H54 (cell line): ENCODE measurements around the gene KLHDC8A.

ENCODE experiments used
- DNase-seq: peaks from one replicate; pipeline ENCODE4 v3.0.0; 2011; ENCODE audit warnings: low spot score, mixed read lengths; ENCODE audit not compliant: insufficient read length
- FAIRE-seq: peaks from 3 replicates; lab custom pipeline; 2011; peaks lifted over from hg19 to GRCh38; lab: Jason Lieb, UNC
- POLR2A ChIP-seq: IDR thresholded peaks from 2 replicates; pipeline ENCODE4 v1.6.1; 2011; ENCODE audit warnings: low read depth, mild to moderate bottlenecking, low read length

KLHDC8A gene

DNA sequence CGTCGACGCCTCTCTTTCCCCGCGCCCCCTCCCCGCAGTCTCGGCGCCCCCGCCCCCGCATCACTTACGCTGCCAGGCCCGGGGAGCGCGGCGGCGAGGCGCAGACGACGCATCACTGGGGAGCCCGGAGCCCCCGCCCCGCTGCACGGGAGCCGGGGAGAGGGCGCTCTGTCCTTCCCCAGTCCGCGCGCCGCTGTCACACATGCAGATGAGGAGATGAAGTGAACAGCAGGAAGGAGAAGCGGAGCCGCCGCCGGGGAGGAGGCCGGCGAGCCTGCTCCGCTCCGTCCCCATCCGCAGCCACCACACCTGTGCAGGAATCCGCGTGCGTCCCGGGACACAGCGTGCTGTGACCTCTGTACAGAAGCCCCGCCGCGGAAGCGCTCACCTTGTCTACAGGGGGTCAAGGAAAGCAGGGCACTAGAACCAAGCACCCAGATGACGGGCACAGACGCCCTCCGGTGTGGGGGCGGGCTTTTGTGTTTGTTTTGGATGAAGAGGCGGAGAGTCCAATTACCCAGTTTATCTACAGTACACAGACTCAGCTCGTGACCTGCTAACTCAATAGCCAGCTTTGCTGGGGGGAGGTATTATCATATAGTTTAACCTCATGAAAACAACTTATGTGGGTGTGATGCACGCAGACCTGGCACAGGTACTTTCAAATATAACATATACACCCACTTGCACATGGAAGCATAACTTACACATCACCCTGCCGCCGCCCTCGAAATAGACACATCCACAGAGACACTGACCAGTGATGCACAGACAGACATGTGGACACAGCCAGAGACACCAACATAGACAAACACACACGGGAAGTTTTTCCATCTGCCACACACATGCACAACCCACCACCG lies 12.4 kb downstream of the KLHDC8A start:
- DNase-seq, result no peak
- FAIRE-seq, result no peak
- no peak for TF ChIP-seq POLR2A

DNA sequence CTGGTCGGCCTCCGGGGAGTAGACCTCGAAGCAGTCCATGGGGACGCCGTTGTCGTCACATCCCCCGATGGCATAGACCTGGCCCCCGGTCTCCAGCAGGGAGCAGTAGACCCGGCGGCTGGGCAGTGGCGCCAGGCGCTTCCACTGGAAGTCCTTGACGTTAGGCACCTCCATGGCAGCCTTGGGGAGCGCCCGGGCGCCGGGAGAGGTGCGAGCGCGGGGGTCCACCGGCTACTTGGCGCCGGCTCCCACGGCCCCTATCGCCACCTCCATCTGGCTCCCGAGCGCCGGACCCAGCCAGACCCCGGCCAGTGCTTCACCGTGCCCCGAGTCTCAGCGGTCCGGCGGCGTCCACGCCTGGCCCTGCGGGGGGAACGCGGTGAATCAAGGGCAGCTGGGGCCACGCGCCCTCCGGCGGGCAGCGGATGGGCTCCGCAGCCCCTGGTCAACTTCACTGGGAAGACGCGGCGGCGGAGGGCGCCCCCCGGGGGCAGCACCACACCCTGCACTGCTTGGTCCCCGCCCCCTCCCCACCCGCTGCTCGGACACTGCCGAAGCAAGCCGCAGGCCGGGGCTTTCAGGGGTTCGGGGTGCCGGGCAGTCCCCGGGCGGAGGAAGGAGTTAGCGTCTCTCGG lies 13.2 kb downstream of the KLHDC8A start:
- TF ChIP-seq POLR2A, result no peak
- DNase-seq (no peak), FAIRE-seq (no peak)

DNA sequence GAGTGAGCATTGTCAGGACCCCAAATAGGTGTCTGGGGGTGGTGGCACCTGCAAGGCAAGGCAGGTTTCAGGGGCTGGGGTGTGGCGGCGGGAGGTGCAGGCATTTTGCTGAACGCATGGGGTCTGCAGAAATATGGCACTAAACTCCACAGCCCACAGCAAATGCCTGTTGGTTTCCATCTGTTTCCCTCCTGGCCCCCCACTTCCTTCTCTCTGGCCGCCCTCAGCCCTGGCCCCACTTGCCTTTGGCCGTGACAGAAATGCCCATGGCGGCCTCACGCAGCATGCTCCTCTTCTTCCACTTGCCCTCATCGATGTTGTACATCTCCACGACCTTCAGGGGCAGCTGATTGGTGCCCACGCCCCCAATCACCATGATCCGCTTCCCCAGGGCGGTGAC lies 13.7 kb downstream of the KLHDC8A start:
- FAIRE-seq, result no peak
- no peak for TF ChIP-seq POLR2A

DNA sequence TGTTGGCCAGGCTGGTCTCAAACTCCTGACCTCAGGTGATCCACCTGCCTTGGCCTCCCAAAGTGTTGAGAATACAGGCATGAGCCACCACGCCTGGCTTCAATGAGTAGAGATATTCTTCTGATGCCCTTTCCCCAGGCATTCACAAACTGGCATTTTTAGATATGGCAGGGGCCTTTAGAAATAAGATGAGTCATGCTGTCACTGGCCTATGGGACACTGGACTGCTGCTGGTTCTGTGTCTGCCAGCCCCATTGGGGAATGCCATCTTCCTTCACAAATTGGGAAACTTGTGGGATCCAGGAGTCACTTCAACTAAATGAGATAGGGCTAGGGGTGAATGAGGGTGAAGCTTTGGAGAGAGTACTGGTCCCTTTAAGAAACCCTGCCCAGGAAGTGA lies 16.0 kb downstream of the KLHDC8A start:
- no peak for FAIRE-seq

More for the DNA sequence above, 13.7 kb downstream of the KLHDC8A start:
- no peak for DNase-seq

DNA sequence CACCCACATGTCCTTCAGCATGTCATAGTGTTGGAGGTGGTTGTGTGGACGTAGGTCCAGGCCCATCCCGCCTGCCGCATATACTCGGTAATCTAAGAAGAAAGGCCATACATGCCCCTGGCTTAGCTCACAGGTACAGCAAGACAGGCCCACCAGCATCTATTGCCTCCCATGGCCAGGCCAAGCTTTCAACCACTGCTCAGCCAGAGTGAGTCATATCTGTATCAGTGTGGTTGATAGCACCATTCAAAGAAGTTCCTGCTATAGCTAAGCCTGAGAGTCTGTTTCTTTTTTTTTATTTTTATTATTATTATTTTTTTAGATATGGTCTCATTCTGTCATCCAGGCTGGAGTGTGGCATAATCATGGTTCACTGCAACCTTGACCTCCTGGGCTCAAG lies 17.0 kb downstream of the KLHDC8A start:
- no peak for DNase-seq
- no peak for TF ChIP-seq POLR2A
- no peak for FAIRE-seq

More for the DNA sequence above, 16.0 kb downstream of the KLHDC8A start:
- DNase-seq, result no peak
- TF ChIP-seq POLR2A, result no peak

DNA sequence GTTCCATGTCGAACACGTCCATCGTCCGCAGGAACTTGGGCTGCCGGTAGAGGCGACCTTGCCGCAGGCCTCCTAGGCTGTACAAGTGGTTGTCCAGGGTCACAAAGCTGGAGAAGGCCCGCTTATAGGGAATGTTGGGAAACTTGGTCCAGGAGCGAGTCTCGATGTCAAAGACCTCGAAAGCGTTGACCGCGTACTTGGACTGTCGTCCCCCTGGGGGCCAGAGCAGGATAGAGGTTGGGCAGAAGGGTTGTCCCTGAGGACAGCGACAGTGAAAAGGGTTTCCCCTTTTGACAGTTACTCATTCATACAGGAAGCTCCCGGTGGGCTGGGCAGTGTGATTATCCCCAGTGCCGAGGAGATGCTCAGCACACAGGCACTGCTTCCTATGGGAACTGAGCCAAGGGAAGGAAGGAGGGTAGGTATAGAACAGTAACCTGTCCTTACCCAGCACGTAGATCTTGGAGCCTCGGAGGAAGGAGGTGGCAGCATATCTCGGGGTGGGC lies 17.5 kb downstream of the KLHDC8A start:
- FAIRE-seq, result no peak
- no peak for DNase-seq
- TF ChIP-seq POLR2A, result no peak

DNA sequence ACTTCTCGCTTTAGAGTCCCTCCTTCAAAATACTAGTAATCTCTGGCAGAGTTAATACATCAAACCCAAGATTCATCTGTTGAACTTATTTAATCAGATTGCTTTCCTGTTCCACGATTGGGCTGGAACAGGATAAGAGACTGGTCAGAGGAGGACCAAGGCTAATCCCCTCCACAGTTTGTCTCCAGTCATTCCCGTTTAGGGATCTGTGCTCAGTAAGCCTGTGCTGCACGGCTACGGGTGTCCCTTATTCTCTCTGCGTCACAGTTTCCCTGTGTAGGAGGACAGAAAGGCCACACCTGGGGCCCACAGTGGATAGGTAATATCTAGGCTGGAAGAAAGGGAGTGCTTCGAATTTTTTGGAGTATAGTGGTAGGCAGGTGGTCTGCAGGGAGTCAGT lies 18.7 kb downstream of the KLHDC8A start:
- no peak for FAIRE-seq
- no peak for TF ChIP-seq POLR2A
- no peak for DNase-seq

DNA sequence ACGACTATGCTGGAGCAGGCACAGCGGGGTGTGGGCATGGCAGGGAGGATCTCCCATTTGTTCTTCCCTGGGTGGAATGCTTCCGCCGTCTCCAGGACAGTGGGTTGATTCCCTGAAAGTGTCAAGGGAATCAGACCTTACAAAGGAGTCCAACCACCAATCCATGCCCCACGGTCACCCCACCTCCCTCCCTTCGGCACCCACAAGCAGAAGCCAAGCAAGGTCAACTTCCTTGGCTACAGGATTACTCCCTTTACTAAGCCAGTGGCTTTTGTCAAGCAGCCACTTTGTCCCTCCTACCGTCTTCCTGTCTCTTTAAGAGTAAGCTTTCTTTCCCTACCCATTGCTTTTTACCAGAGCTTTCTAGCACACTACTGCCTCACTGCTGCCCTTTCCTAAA lies 19.2 kb downstream of the KLHDC8A start:
- FAIRE-seq (no peak), DNase-seq (no peak)
- TF ChIP-seq POLR2A, result no peak

DNA sequence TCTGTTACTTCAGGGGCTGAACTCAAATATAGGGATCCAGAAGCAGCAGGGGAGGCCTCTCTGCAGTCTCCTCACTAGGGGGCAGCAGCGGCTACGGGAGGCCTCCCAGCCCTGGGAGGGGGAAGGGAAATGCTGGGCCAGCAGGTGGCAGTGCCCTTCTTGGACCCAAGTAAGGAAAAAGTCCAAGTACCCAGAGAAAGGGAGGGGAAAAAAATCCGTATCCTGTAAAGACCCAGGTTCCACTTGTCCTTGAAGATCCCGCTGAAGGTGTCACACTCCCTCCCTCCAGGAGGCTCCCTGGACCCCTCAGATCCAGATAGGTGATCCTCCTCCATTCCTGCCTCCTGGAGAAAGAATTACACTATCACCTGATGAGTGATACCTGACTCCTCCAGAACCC lies 21.0 kb downstream of the KLHDC8A start:
- peak; percentile 77 for DNase-seq
- TF ChIP-seq POLR2A, result no peak
- FAIRE-seq, result no peak

DNA sequence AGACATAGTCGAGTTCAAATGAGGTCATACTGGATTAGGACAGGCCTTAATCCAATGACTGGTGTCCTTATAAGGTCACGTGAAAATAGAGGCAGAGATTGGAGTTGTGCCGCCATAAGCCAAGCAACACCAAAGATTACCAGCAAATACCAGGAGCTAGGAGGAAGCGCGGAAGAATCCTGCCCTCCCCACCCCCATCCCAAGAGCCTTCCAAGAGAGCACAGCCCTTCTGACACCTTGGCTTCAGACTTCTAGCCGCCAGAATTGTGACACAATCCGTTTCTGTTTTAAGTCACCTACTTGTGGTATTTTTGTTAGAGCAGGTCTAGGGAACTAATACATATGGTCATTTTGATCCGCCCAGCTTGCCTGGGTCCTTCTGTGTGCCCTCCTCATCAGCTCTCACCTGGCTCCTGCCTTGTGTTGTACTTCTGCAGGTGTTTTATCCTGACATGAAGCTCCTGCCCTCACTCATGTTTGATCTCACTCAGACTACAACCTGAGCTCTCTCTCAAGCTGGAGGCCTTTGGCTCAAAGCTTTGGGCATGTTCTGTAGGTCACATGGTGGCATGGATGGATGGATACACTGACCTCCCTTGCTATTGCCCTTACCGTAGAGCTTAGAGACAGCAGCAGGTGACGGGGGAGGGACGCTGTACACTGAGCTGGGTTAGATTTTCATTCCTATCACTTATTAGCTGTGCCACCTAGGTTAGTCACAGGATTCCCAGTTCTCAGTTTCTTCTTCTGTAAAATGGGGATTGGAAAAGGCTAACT lies 24.5 kb downstream of the KLHDC8A start:
- no peak for DNase-seq
- no peak for FAIRE-seq
- no peak for TF ChIP-seq POLR2A

DNA sequence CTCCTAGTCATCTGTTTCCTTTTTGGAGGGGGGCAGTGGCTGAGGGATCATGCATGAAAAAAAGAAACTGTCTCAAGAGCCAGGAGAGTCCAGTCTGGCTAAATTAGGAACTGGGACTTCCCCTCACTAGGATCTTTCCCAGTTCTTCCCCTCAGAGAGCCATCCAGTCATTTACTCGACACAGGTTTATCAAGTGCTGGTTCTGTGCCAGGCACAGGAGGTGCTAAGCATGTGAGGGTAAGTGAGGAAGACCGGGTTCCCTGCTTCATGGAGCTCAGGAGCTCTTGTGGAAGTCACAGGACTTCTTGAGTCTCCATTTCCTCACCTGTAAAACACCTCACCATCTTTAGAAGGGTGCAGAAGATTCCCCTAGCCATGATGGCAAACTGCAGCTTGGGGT lies 26.6 kb downstream of the KLHDC8A start:
- no peak for FAIRE-seq
- no peak for DNase-seq
- no peak for TF ChIP-seq POLR2A

DNA sequence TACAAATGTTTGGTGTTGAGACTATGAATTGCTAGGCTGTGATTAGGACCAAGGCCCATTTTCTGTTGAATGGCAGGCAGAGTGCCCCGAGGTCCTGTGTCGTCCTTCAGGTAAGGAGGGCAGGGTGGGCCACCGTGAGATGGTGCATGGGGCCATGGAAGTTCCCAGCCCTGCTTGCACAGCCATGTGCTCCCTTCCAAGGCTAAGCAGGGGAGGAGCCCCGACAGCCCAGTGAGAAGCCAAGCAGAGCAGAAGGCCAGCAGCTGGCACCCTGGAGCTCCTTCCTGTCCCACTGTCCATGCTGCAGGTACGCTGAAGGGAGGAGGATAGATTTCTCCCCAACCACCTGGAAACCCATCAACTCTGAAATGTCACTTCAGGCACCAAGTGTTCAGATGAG lies 27.0 kb downstream of the KLHDC8A start:
- FAIRE-seq (no peak), DNase-seq (no peak)
- TF ChIP-seq POLR2A, result no peak

DNA sequence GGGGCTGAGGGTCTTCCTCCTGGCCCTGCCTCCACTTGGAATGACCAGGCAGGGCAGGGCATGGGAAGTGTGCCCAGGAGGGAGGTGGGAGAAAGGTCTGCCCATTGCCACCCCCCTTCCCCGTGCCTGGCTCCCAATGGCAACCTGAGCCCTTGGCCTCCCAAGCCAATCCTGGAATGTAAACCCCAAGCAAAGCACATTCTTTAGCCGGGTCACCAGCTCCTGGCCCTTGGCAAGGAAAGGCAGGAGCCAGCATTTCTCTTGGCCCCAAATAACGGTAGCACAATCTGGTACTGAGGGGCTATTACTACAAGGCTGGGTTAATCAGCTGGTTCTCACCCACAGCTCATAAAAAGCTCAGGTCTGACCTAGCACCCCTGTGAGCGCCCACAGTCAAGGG lies 28.2 kb downstream of the KLHDC8A start:
- DNase-seq (no peak), FAIRE-seq (no peak)
- TF ChIP-seq POLR2A, result no peak
